Neural cell (in vitro differentiated cells): ENCODE results near the gene QARS1. TPM values are rescaled to one million over a fixed set of nuclear protein-coding genes. Genes with fewer than 3 reads are reported as not detected.

Experiments used
- H2AFZ ChIP-seq: fragments of 200-600, 300-800 bp; sonication (generic), shearing (Covaris generic); 2 replicates; pipeline ENCODE4 v1.6.0; 2014; ENCODE audit warnings: low read depth, mild to moderate bottlenecking, antibody characterized with exemption, low read length, moderate library complexity
- H3F3A ChIP-seq: fragments of 200-600 bp; shearing (Covaris generic); 2 replicates; pipeline ENCODE4 v1.6.1; 2016; ENCODE audit warnings: mild to moderate bottlenecking, moderate library complexity, mixed read lengths, antibody characterized with exemption, low read length; ENCODE audit not compliant: insufficient read depth, poor library complexity, severe bottlenecking
- H3K27ac ChIP-seq: fragments of 200-600, 300-800 bp; sonication (generic), shearing (Covaris generic); 2 replicates; pipeline ENCODE4 v1.5.1; 2014; ENCODE audit warnings: mild to moderate bottlenecking, low read length, moderate library complexity
- H3K27me3 ChIP-seq: fragments of 300-800, 200-600 bp; sonication (generic), shearing (Covaris generic); 2 replicates; pipeline ENCODE4 v1.6.0; 2014; ENCODE audit warnings: mild to moderate bottlenecking, low read depth, low read length, moderate library complexity; ENCODE audit not compliant: insufficient read depth
- H3K36me3 ChIP-seq: fragments of 300-800, 200-600 bp; sonication (generic), shearing (Covaris generic); 2 replicates; pipeline ENCODE4 v1.5.1; 2014; ENCODE audit warnings: mild to moderate bottlenecking, antibody characterized with exemption, low read length, moderate library complexity; ENCODE audit not compliant: insufficient read depth
- H3K4me2 ChIP-seq: fragments of 300-800, 200-600 bp; sonication (generic), shearing (Covaris generic); 2 replicates; pipeline ENCODE4 v1.6.0; 2014; ENCODE audit warnings: mild to moderate bottlenecking, low read length
- H3K4me3 ChIP-seq: fragments of 300-800, 200-600 bp; sonication (generic), shearing (Covaris generic); 2 replicates; pipeline ENCODE4 v1.5.1; 2014; ENCODE audit warnings: mild to moderate bottlenecking, low read length, moderate library complexity
- H3K79me2 ChIP-seq: fragments of 200-600 bp; shearing (Covaris generic); replicated peaks from 2 replicates; pipeline ENCODE4 v1.6.0; 2014; ENCODE audit warnings: mild to moderate bottlenecking, low read length, moderate library complexity; ENCODE audit not compliant: insufficient read depth
- H3K9ac ChIP-seq: fragments of 300-800, 200-600 bp; sonication (generic), shearing (Covaris generic); 2 replicates; pipeline ENCODE4 v1.6.1; 2016; ENCODE audit warnings: mild to moderate bottlenecking, low read length, mixed read lengths
- H3K9me2 ChIP-seq: fragments of 200-600 bp; shearing (Covaris generic); 2 replicates; pipeline ENCODE4 v1.6.1; 2016; ENCODE audit warnings: mild to moderate bottlenecking, low read length, mixed read lengths; ENCODE audit not compliant: insufficient read depth
- H3K9me3 ChIP-seq: fragments of 200-600, 300-800 bp; sonication (generic), shearing (Covaris generic); 2 replicates; pipeline ENCODE4 v1.6.1; 2016; ENCODE audit warnings: mild to moderate bottlenecking, mixed run types, low read length, moderate library complexity, mixed read lengths
- H4K20me1 ChIP-seq: fragments of 200-600 bp; shearing (Covaris generic); 2 replicates; pipeline ENCODE4 v1.6.1; 2016; ENCODE audit warnings: mild to moderate bottlenecking, mixed run types; ENCODE audit not compliant: insufficient read depth
- EP300 ChIP-seq: fragments of 450-650 bp; conservative IDR thresholded peaks from 2 replicates; pipeline ENCODE4 v1.6.1; 2014; ENCODE audit warnings: antibody characterized with exemption, mild to moderate bottlenecking, moderate library complexity; ENCODE audit not compliant: poor library complexity, severe bottlenecking
- EZH2 ChIP-seq: fragments of 200-600, 300-800 bp; shearing (Covaris generic), sonication (generic); IDR thresholded peaks from 2 replicates; pipeline ENCODE4 v1.6.1; 2014; ENCODE audit warnings: antibody characterized with exemption, low read length, borderline replicate concordance, mild to moderate bottlenecking; ENCODE audit not compliant: insufficient read depth, poor library complexity, severe bottlenecking
- MXI1 ChIP-seq: fragments of 450-650 bp; conservative IDR thresholded peaks from 2 replicates; pipeline ENCODE4 v1.6.1; 2014; ENCODE audit warnings: antibody characterized with exemption, mild to moderate bottlenecking; ENCODE audit not compliant: poor library complexity, severe bottlenecking
- POLR2AphosphoS5 ChIP-seq: IDR thresholded peaks from 2 replicates; pipeline ENCODE4 v1.6.1; 2012
- RAD21 ChIP-seq: fragments of 450-650 bp; conservative IDR thresholded peaks from 2 replicates; pipeline ENCODE4 v1.6.1; 2014; ENCODE audit warnings: antibody characterized with exemption, mild to moderate bottlenecking, moderate library complexity
- SMC3 ChIP-seq: fragments of 450-650 bp; conservative IDR thresholded peaks from 2 replicates; pipeline ENCODE4 v1.6.1; 2014; ENCODE audit warnings: antibody characterized with exemption, mild to moderate bottlenecking, moderate library complexity; ENCODE audit not compliant: poor library complexity
- TAF1 ChIP-seq: IDR thresholded peaks from 2 replicates; pipeline ENCODE4 v1.6.1; 2012; ENCODE audit warnings: low read depth
- polyA plus RNA-seq: library from polyadenylated mRNA; depleted of rRNA; stranded (reverse); fragments of >200 nt; gene quantifications from 2 replicates; pipeline ENCODE4 v1.2.3, GENCODE V29; 2014
- TF ChIP-seq, protein P1 (sequence below): fragments of 450-650 bp; IDR thresholded peaks from 2 replicates; pipeline ENCODE4 v1.5.1; 2014; ENCODE audit warnings: antibody characterized with exemption, mild to moderate bottlenecking, moderate library complexity; ENCODE audit not compliant: poor library complexity, severe bottlenecking
- TF ChIP-seq, protein P2 (sequence below): IDR thresholded peaks from 2 replicates; pipeline ENCODE4 v1.6.1; 2012; ENCODE audit warnings: borderline replicate concordance

QARS1 gene
- polyA plus RNA-seq, 1 donor from 2014 or later: 174 TPM

GRCh38 chr3:49076116-49076515 is 28.4 kb downstream of the QARS1 start:
- Histone ChIP-seq H3K4me3 (no peak overlapping the region), H4K20me1 (no peaks in the 10 kb centered on the region), H3K27me3 (no peaks in the 10 kb centered on the region), H3K9me3 (no peaks in the 10 kb centered on the region), H2AFZ (no peak overlapping the region), H3K9ac (no peak overlapping the region), H3F3A (no peaks in the 10 kb centered on the region), H3K27ac (no peak overlapping the region), H3K79me2 (peaks cover 23% of the 10 kb centered on the region), H3K36me3 (peaks cover 3% of the 10 kb centered on the region), H3K4me2 (no peak overlapping the region), H3K9me2 (no peaks in the 10 kb centered on the region)
- TF ChIP-seq EZH2 (no peak), TAF1 (no peak), POLR2AphosphoS5 (no peak), EP300 (no peak)
- TF ChIP-seq, protein P1, sequence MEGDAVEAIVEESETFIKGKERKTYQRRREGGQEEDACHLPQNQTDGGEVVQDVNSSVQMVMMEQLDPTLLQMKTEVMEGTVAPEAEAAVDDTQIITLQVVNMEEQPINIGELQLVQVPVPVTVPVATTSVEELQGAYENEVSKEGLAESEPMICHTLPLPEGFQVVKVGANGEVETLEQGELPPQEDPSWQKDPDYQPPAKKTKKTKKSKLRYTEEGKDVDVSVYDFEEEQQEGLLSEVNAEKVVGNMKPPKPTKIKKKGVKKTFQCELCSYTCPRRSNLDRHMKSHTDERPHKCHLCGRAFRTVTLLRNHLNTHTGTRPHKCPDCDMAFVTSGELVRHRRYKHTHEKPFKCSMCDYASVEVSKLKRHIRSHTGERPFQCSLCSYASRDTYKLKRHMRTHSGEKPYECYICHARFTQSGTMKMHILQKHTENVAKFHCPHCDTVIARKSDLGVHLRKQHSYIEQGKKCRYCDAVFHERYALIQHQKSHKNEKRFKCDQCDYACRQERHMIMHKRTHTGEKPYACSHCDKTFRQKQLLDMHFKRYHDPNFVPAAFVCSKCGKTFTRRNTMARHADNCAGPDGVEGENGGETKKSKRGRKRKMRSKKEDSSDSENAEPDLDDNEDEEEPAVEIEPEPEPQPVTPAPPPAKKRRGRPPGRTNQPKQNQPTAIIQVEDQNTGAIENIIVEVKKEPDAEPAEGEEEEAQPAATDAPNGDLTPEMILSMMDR: no peak
- TF ChIP-seq, protein P2, sequence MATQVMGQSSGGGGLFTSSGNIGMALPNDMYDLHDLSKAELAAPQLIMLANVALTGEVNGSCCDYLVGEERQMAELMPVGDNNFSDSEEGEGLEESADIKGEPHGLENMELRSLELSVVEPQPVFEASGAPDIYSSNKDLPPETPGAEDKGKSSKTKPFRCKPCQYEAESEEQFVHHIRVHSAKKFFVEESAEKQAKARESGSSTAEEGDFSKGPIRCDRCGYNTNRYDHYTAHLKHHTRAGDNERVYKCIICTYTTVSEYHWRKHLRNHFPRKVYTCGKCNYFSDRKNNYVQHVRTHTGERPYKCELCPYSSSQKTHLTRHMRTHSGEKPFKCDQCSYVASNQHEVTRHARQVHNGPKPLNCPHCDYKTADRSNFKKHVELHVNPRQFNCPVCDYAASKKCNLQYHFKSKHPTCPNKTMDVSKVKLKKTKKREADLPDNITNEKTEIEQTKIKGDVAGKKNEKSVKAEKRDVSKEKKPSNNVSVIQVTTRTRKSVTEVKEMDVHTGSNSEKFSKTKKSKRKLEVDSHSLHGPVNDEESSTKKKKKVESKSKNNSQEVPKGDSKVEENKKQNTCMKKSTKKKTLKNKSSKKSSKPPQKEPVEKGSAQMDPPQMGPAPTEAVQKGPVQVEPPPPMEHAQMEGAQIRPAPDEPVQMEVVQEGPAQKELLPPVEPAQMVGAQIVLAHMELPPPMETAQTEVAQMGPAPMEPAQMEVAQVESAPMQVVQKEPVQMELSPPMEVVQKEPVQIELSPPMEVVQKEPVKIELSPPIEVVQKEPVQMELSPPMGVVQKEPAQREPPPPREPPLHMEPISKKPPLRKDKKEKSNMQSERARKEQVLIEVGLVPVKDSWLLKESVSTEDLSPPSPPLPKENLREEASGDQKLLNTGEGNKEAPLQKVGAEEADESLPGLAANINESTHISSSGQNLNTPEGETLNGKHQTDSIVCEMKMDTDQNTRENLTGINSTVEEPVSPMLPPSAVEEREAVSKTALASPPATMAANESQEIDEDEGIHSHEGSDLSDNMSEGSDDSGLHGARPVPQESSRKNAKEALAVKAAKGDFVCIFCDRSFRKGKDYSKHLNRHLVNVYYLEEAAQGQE: no peak

DNA sequence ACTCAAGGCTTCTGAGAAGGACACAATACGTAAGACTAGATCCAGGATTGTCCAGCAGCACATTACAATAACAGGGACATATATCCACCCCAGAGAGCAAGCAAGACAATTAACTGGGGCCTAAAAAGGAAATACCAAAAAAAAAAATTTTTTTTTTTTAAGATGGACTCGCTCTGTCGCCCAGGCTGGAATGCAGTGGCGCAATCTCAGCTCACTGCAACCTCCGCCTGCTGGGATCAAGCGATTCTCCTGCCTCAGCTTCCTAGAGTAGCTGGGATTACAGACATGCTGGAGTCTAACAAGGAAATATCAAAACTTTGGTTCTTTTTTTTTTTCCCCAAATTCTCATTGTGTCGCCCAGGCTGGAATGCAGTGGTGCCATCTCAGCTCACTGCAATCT is 46.5 kb downstream of the QARS1 start:
- H3K36me3 ChIP-seq: no peaks in the 10 kb centered on the region
- no peaks in the 10 kb centered on the region for H3K79me2 ChIP-seq
- H4K20me1 ChIP-seq: no peaks in the 10 kb centered on the region

More for the DNA sequence above, 46.5 kb downstream of the QARS1 start:
- Histone ChIP-seq H3K9ac (no peak overlapping the region), H3K4me3 (no peak overlapping the region), H3F3A (no peaks in the 10 kb centered on the region), H3K9me2 (no peaks in the 10 kb centered on the region), H3K27ac (no peak overlapping the region), H2AFZ (no peak overlapping the region), H3K27me3 (no peaks in the 10 kb centered on the region), H3K4me2 (no peak overlapping the region), H3K9me3 (no peaks in the 10 kb centered on the region)
- TF ChIP-seq POLR2AphosphoS5 (no peak), EP300 (no peak), TAF1 (no peak), RAD21 (no peak), SMC3 (no peak), MXI1 (no peak), EZH2 (no peak)
- TF ChIP-seq, protein P2: no peak
- TF ChIP-seq, protein P1: no peak
